HG03108 (cell line): ENCODE data around the gene AIMP2.
"Not testable (repeated sequence)": the region's sequence is repeated elsewhere in the genome, so short reads cannot be mapped to it uniquely, and the experiment has no call there.

Source experiments
- ATAC-seq: cut with Tn5 transposase; IDR thresholded peaks from one replicate; pipeline ENCODE4 v1.9.1; 2021; ENCODE audit warnings: moderate library complexity; ENCODE audit not compliant: unreplicated experiment

Gene AIMP2

GRCh38 chr7:6008668-6009611, at the start of gene AIMP2, which contains the start of gene PMS2:
Gene AIMP2, plus strand, starts transcription at chr7:6009272. Its CDS starts 92 bp downstream, at chr7:6009364.
Gene PMS2, minus strand, starts transcription at chr7:6009049. Its CDS starts 30 bp downstream, at chr7:6009019.
- peak; percentile 93 for ATAC-seq

- ATAC-seq, result not testable (repeated sequence)
These were observed 45.9 kb upstream of the AIMP2 start for GRCh38 chr7:5963205-5963604.

- ATAC-seq, result not testable (repeated sequence)
These were observed 45.3 kb upstream of the AIMP2 start for GRCh38 chr7:5963810-5964209.

DNA sequence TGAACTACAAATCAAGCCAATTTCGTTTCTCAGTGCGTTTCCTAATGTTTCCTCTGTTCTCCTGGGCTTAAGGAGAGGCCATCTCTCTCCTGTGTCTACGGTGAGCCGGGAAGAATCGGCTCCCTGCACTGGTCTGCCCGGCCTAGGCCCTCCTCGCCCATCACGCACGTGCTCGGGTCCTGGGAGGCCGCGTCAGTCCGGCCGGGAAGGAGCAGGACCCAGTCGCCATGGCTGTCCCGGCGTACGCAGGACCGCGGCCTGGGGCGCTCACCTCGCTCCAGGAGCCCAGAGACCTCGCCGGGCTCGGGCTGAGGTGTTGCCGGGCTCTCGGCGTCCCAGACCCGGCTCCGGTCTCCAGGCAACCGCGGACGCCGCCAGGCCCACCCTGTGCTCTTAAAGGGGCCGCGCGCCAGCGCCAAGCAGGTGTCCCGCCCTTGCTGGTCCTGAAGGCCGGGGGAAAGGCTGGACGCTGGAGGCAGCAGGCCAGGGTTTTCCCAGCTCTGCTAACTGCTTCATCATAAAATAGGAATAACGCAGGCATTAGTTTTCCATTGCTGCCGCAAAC, 38.6 kb upstream of the AIMP2 start, which contains the start of gene RSPH10B:
Gene RSPH10B, minus strand, starts transcription at position 343 of the 565 bp plus-strand sequence. CDS start 3,573 bp downstream, outside the sequence.
- ATAC-seq, result not testable (repeated sequence)

DNA sequence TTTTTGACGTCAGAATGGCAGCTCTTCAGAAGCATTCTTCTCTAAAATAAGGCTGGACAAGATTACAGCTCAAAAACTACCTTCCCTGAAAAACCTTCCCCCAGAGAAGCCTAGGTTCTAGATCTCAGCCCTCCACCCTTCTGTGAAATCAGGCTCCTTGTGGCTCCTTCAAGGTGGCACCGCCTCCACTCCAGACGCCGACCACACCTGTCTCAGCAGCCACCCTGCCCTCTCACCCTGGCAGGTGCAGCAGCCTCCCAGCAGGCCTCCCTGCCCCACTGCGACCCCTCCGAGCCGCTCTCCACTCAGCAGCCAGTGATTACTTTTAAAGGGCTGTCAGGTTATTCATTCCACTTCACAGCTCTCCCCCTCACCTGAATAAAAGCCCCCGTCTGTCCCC, 35.5 kb upstream of the AIMP2 start:
- not testable (repeated sequence) for ATAC-seq

- not testable (repeated sequence) for ATAC-seq
These were observed 29.3 kb upstream of the AIMP2 start for GRCh38 chr7:5979680-5980314.

- ATAC-seq, result not testable (repeated sequence)
These were observed 22.0 kb upstream of the AIMP2 start for GRCh38 chr7:5987061-5987460.

DNA sequence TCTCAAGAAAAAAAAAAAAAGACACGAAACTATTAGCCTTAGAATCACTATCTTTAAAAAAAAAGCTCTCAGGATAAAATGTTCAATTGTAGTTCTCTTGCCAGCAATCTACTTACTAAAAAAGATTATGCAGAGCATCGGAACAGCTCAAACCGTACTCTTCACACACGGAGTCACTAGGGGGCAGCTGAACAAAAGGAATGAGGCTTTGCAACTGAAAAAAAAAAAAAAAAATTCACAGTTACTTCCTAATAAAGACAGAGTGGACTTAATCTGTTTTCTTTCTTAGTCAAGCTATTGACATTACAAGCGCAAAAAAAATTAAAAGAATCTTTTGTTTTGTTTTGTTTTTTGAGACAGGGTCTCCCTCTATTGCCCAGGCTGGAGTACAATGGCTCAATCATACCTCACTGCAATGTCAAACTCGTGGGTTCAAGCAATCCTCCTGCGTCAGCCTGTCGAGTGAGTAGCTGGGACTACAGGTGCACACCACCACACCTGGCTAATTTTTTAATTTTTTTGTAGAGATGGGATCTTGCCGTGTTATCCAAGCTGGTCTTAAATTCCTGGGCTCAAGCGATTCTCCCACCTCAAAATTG, 11.8 kb upstream of the AIMP2 start:
- ATAC-seq, result no peak

DNA sequence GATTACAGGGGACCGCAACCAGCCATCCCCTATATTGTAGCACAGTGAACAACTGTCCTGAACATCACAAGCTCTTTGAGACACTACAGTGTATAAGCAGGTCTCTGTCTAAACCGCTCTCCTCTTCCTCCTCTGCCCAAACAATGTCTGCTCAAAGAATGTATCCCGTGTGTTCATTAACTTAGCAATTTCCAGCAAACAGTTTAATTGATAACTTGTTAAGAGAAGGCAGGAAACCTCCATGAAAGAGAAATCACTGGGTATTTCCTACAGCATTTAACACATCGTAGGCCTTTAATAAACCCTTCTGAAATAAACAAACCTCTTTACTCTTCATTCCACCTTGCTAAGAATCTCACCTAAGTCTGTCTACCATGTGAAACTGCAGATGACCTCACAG, 1.7 kb upstream of the AIMP2 start:
- no peak for ATAC-seq

- not testable (repeated sequence) for ATAC-seq
These were observed 1.1 kb upstream of the AIMP2 start for GRCh38 chr7:6007835-6008590.

GRCh38 chr7:6010370-6010769, 1.3 kb downstream of the AIMP2 start:
- not testable (repeated sequence) for ATAC-seq

- ATAC-seq, result no peak
These were observed 2.5 kb downstream of the AIMP2 start for GRCh38 chr7:6011541-6011940.

- no peak for ATAC-seq
These were observed 3.5 kb downstream of the AIMP2 start for GRCh38 chr7:6012355-6013104.

- ATAC-seq, result no peak
These were observed 7.0 kb downstream of the AIMP2 start for GRCh38 chr7:6015917-6016652.

- ATAC-seq, result no peak
These were observed 7.5 kb downstream of the AIMP2 start for GRCh38 chr7:6016653-6016966.

DNA sequence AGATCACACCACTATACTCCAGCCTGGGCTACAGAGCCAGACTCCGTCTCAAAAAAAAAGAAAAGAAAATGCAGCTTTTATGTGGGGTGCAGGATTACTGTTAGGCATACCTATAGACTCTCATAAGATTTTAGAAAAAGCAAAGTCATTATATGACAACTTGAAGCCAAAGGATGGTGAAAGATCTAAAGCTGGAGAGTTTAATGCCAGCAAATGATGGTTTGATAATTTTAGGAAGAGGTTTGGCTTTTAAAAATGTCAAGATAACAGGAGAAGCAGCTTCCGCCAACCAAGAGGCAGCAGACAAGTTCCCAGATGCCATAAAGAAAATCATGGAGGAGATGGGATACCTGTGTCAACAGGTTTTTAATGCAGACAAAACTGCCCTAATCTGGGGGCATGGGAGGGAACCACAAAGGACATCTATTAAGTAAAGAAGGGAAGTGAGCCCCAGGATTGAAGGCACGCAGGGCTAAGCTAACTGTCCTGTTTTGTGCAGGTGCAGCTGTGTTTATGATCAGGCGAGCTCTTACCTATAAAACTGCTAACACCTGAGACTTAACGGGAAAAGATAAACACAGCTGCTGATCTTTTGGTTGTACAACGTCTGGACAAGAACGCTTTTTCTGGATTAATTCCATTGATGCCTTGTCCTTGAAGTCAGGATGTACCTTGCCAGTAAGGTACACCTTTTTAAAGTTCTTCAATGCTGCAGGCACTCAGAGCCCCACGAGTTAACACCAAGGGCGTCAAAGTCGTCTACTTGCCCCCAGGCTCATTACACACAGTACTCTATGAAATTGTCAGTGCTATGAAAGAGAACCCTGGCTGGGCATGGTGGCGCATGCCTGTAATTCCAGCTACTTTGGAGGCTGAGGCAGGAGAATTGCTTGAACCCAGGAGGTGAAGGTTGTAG, 11.6 kb downstream of the AIMP2 start:
- no peak for ATAC-seq

DNA sequence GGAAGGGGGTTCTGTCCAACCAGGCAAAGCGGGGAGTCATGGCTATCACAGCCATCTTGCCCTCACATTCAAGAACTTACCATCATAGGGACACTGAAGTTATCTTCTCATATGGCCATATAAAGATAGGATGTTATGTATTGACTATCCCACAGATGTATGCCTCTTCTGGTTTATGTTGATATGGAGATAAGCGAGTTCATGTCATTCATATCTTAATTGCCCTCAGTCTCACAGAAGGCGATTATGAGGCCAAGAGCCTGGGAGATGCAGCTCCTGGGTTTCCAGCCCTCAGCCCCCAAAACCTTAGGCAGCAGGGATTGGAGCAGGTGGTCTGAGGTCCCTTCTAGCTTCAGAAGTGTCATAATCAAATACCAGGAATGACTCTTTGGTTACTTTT, 13.6 kb downstream of the AIMP2 start:
- ATAC-seq, result no peak

DNA sequence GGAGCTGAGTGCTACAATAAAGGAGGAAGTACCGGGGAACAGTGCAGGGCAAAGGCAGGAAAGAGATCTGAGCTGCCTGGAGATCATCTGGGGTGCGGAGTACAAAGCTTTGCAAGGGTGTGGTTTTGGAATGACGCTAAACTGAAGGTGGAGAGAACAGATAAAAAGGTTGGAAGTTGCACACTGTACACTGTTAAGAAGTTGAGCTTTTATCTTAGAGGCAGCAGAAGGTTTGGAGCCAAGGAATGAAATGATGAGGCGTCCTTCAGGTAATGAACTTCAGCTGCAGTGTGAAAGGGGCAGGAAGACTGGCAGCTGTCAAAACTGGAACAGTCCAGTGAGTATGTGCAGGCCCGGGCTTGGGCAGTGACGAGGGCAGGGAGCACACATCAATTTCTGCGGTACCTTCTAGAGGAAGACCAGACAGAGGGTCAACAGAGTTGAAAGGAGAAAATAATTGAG, 14.9 kb downstream of the AIMP2 start:
- ATAC-seq, result no peak
